ENCODE measurements around the gene ZNF420. TPM values are rescaled to one million over a fixed set of nuclear protein-coding genes. Genes with fewer than 3 reads are reported as not detected.
"Not testable (repeated sequence)": the region's sequence is repeated elsewhere in the genome, so short reads cannot be mapped to it uniquely, and the experiment has no call there.

The ZNF420 gene
- total RNA-seq, 1 experiment from 2014 or later, result 13.7 TPM

DNA sequence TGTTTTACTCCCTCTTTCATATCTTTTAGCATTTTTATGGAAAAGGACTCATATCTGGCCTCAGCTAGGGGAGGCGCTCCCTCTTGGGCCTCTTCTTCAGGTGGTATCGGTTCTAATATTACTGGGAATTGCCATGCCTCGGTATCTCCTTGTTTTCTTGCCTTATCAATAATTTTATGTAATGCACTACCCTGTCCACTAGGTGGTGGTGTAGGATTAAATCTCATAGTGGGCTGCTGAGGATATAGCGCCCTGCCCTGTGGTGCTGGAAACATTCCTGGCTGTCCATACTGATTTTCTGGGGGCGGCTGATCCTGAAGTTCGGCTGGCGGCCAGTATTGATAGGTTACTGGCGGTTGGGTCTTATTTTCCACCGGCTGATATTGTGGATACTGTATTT lies 35.8 kb downstream of the ZNF420 start:
- no peaks in the 10 kb centered on the region for H3K36me3 ChIP-seq (ENCODE audit: insufficient read depth, low read length, poor library complexity, severe bottlenecking)
- no TSS peak for BruUV-seq (replicated peaks)
- no peak for DNase-seq (ENCODE audit: low spot score)
- peaks cover 23% of the 10 kb centered on the region for H3K9me3 ChIP-seq (ENCODE audit: low read depth, low read length, poor library complexity, severe bottlenecking)
- H3K27ac ChIP-seq (ENCODE audit: low read depth, low read length, poor library complexity, severe bottlenecking), result no peak overlapping the region
- H3K4me1 ChIP-seq (ENCODE audit: insufficient read depth, low read length, poor library complexity, severe bottlenecking), result no peaks in the 10 kb centered on the region
- TF ChIP-seq, protein P1, sequence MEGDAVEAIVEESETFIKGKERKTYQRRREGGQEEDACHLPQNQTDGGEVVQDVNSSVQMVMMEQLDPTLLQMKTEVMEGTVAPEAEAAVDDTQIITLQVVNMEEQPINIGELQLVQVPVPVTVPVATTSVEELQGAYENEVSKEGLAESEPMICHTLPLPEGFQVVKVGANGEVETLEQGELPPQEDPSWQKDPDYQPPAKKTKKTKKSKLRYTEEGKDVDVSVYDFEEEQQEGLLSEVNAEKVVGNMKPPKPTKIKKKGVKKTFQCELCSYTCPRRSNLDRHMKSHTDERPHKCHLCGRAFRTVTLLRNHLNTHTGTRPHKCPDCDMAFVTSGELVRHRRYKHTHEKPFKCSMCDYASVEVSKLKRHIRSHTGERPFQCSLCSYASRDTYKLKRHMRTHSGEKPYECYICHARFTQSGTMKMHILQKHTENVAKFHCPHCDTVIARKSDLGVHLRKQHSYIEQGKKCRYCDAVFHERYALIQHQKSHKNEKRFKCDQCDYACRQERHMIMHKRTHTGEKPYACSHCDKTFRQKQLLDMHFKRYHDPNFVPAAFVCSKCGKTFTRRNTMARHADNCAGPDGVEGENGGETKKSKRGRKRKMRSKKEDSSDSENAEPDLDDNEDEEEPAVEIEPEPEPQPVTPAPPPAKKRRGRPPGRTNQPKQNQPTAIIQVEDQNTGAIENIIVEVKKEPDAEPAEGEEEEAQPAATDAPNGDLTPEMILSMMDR (conservative IDR thresholded peaks at IDR 0.05; ENCODE audit: low read depth, low read length), result peak; percentile 32; the same call in 1 of the 2 replicates
- no peak for TF ChIP-seq EZH2 (IDR thresholded peaks at IDR 0.05; ENCODE audit: borderline replicate concordance, low read depth, low read length, poor library complexity, severe bottlenecking)
- POLR2A ChIA-PET (ENCODE audit: low non-redundant PET), result no interaction called here
- CTCF ChIA-PET, result no interaction called here
- H3K4me3 ChIP-seq (ENCODE audit: low read depth, low read length, poor library complexity, severe bottlenecking), result no peak overlapping the region
- no peaks in the 10 kb centered on the region for H3K27me3 ChIP-seq (replicated peaks; ENCODE audit: insufficient read depth, low read depth, low read length, poor library complexity)
- intact Hi-C loops (cut with micrococcal nuclease; ENCODE audit: unreplicated experiment), result no loop called here

DNA sequence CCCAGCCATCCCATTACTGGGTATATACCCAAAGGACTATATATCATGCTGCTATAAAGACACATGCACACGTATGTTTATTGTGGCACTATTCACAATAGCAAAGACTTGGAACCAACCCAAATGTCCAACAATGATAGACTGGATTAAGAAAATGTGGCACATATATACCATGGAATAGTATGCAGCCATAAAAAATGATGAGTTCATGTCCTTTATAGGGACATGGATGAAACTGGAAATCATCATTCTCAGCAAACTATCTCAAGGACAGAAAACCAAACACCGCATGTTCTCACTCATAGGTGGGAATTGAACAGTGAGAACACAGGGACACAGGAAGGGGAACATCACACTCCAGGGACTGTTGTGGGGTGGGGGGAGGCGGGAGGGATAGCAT lies 43.9 kb downstream of the ZNF420 start:
- H3K27me3 ChIP-seq (replicated peaks; ENCODE audit: insufficient read depth, low read depth, low read length, poor library complexity); H3K27ac ChIP-seq (ENCODE audit: low read depth, low read length, poor library complexity, severe bottlenecking); BruUV-seq (replicated peaks); CTCF ChIA-PET; intact Hi-C loops (cut with micrococcal nuclease; ENCODE audit: unreplicated experiment); H3K36me3 ChIP-seq (ENCODE audit: insufficient read depth, low read length, poor library complexity, severe bottlenecking); DNase-seq (ENCODE audit: low spot score); H3K4me1 ChIP-seq (ENCODE audit: insufficient read depth, low read length, poor library complexity, severe bottlenecking); H3K4me3 ChIP-seq (ENCODE audit: low read depth, low read length, poor library complexity, severe bottlenecking); POLR2A ChIA-PET (ENCODE audit: low non-redundant PET): not testable (repeated sequence)
- H3K9me3 ChIP-seq (ENCODE audit: low read depth, low read length, poor library complexity, severe bottlenecking), result peaks cover 42% of the 10 kb centered on the region

DNA sequence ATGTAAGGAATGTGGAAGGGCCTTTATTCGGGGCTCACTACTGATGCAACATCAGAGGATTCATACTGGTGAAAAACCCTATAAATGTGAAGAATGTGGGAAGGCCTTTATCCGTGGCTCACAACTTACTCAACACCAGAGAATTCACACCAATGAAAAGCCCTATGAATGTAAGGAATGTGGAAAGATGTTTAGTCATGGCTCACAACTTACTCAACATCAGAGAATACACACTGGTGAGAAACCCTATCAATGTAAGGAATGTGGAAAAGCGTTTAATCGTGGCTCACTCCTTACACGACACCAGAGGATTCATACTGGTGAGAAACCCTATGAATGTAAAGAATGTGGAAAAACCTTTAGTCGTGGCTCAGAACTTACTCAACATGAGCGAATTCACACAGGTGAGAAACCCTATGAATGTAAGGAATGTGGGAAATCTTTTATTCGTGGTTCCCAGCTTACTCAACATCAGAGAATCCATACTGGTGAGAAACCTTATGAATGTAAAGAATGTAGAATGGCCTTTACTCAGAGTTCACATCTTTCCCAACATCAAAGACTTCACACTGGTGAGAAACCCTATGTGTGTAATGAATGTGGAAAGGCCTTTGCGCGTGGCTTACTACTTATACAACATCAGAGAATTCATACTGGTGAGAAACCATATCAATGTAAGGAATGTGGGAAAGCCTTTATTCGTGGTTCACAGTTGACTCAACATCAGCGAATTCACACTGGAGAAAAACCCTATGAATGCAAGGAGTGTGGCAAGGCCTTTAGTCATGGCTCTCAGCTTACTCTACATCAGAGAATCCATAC lies 50.0 kb downstream of the ZNF420 start:
- TF ChIP-seq, protein P1 (conservative IDR thresholded peaks at IDR 0.05; ENCODE audit: low read depth, low read length), result no peak
- no peak for TF ChIP-seq EZH2 (IDR thresholded peaks at IDR 0.05; ENCODE audit: borderline replicate concordance, low read depth, low read length, poor library complexity, severe bottlenecking)
- Histone ChIP-seq H3K4me3 (ENCODE audit: low read depth, low read length, poor library complexity, severe bottlenecking) (no peak overlapping the region), H3K36me3 (ENCODE audit: insufficient read depth, low read length, poor library complexity, severe bottlenecking) (peaks cover 16% of the 10 kb centered on the region), H3K27ac (ENCODE audit: low read depth, low read length, poor library complexity, severe bottlenecking) (no peak overlapping the region), H3K27me3 (replicated peaks; ENCODE audit: insufficient read depth, low read depth, low read length, poor library complexity) (no peaks in the 10 kb centered on the region), H3K9me3 (ENCODE audit: low read depth, low read length, poor library complexity, severe bottlenecking) (peaks cover 92% of the 10 kb centered on the region), H3K4me1 (ENCODE audit: insufficient read depth, low read length, poor library complexity, severe bottlenecking) (no peaks in the 10 kb centered on the region)
- intact Hi-C loops (cut with micrococcal nuclease; ENCODE audit: unreplicated experiment), result no loop called here
- POLR2A ChIA-PET (ENCODE audit: low non-redundant PET), result no interaction called here
- CTCF ChIA-PET, result no interaction called here
- DNase-seq (ENCODE audit: low spot score), result no peak
- BruUV-seq (replicated peaks), result no TSS peak

DNA sequence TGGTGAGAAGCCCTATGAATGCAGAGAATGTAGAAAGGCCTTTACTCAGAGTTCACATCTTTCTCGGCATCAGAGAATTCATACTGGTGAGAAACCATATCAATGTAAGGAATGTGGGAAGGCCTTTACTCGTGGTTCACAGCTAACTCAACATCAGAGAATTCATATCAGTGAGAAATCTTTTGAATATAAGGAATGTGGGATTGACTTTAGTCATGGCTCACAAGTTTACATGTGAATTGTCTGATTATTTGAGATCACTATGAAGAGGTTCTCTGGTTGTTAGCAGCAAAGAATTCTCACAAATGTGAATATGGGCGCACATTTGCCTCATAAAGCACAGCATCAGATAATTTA lies 50.6 kb downstream of the ZNF420 start:
- ChIA-PET CTCF (no interaction called here), POLR2A (ENCODE audit: low non-redundant PET) (no interaction called here)
- peaks cover 92% of the 10 kb centered on the region for H3K9me3 ChIP-seq (ENCODE audit: low read depth, low read length, poor library complexity, severe bottlenecking)
- BruUV-seq (replicated peaks), result no TSS peak
- H3K27me3 ChIP-seq (replicated peaks; ENCODE audit: insufficient read depth, low read depth, low read length, poor library complexity), result no peaks in the 10 kb centered on the region
- no peak for DNase-seq (ENCODE audit: low spot score)
- H3K27ac ChIP-seq (ENCODE audit: low read depth, low read length, poor library complexity, severe bottlenecking), result no peak overlapping the region
- peaks cover 16% of the 10 kb centered on the region for H3K36me3 ChIP-seq (ENCODE audit: insufficient read depth, low read length, poor library complexity, severe bottlenecking)
- H3K4me3 ChIP-seq (ENCODE audit: low read depth, low read length, poor library complexity, severe bottlenecking), result no peak overlapping the region
- TF ChIP-seq, protein P1 (conservative IDR thresholded peaks at IDR 0.05; ENCODE audit: low read depth, low read length), result no peak
- TF ChIP-seq EZH2 (IDR thresholded peaks at IDR 0.05; ENCODE audit: borderline replicate concordance, low read depth, low read length, poor library complexity, severe bottlenecking), result no peak
- intact Hi-C loops (cut with micrococcal nuclease; ENCODE audit: unreplicated experiment), result no loop called here
- H3K4me1 ChIP-seq (ENCODE audit: insufficient read depth, low read length, poor library complexity, severe bottlenecking), result no peaks in the 10 kb centered on the region
